COR-L47 (cell line): ENCODE data around the gene PLEKHG4B.
"Not testable (repeated sequence)": the region's sequence is repeated elsewhere in the genome, so short reads cannot be mapped to it uniquely, and the experiment has no call there.

ENCODE experiments used
- DNase-seq: peaks from one replicate; lab custom pipeline; 2025; lab: John Stamatoyannopoulos, UW

Gene PLEKHG4B

DNA sequence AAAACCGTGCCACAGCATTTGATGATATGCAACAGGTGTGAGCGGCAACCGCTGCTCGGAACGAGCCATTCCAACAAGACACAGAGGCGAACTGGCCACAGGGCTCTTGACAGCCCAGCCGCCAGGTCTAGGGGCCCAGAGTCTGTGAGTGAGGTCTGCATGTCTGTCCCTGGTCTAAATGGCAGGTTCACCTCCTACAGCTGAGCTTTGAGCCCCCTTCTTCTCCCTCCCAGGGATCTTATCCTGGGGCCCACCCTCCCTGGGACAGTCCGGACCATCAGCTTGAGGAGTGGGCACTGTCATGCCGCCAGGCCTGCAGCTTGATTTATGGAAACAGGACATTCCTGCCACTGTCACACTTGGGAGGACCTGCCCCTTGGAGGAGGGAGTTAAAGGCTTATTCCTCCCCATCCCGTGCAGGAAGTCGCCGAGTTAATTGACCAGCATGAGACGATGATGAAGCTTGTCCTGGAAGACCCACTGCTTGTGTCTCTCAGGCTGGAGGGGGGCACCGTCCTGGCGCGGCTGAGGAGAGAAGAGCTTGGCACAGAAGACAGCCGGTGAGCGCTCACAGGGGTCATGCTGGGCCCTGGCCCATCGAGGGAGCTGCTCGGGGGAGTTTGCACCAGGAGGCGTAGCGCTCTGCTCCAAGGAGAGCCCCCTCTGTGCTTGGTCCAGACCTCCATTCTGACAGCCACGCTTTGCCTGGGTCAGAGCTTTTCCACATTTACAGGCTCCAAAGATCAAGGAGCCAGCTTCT lies 63.9 kb downstream of the PLEKHG4B start:
- DNase-seq = no peak

DNA sequence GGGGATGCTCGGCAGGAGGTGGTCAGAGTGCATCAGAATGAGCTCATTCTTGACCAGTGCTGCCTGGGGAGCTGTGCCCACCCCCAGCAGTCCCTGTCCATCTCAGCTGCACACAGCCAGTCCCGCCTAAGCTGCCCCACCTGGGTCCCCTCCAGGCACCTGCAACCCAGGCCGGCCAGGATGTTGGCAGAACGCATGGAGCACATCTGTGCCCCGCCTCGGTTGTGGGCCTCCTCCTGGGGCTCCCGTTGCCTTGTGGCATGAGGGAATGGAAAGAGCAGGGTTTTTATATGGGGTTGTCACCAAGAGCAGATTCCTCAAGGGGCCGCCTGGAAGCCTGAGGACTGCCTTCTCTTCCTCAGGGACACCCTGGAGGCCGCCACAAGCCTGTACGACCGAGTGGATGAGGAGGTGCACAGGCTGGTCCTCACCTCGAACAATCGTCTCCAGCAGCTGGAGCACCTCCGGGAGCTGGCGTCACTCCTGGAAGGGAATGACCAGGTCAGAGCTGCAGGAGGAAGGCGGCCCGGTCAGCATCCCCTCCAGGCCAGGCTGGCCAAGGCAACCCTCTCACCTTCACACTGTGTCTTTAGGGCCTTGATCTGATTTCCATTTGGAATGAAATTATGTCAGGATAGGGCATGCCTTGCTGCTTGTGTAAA lies 64.6 kb downstream of the PLEKHG4B start:
- no peak for DNase-seq

- no peak for DNase-seq
These were observed 65.3 kb downstream of the PLEKHG4B start for GRCh38 chr5:157126-157715.

GRCh38 chr5:157801-158200 lies 65.8 kb downstream of the PLEKHG4B start:
- no peak for DNase-seq

- no peak for DNase-seq
These were observed 67.0 kb downstream of the PLEKHG4B start for GRCh38 chr5:158807-159447.

GRCh38 chr5:159448-160172 lies 67.6 kb downstream of the PLEKHG4B start:
- no peak for DNase-seq

GRCh38 chr5:160173-160510 lies 68.2 kb downstream of the PLEKHG4B start:
- DNase-seq = no peak

DNA sequence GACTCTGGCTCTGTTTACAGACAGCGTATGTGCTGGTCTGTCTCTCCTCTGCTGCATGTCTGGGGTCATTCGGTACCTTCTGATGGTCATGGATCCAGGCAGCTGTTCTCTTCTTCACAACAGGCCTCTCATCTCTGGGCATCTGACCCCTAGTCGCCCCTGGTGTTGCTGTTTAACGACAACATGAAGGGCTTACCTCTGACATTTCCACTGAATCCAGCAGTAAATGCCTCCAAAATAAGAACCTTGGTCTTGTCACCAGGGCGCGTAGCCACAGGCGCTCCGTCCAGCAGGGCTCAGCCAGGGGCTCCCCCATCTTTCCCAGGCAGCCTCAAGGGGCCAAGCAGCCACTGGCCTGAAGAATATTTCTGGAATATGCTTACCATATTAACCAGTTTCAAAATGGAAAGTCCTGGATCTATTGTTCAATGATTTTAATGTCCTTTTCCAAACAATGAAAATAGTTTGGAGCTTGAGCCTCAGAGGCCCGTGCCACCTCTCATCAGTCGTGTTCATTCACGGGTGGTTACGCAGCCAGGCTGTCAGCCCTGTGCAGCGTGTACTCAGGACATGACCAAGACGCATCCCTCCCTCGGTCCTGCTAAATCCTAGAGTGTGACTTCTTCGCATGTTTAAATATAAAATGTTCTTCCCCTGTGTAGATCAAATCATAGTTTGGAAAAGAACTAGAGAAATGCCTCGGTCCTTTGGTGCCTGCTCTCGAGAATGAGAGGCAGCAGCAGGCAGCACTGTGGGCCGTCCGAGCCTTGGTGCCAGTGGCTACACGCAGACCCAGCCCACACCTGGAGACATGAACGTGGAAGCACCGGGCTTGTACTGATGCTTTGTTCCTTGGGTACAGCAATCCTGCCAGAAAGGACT lies 69.2 kb downstream of the PLEKHG4B start:
- DNase-seq = no peak

- no peak for DNase-seq
These were observed 69.8 kb downstream of the PLEKHG4B start for GRCh38 chr5:161803-162110.

DNA sequence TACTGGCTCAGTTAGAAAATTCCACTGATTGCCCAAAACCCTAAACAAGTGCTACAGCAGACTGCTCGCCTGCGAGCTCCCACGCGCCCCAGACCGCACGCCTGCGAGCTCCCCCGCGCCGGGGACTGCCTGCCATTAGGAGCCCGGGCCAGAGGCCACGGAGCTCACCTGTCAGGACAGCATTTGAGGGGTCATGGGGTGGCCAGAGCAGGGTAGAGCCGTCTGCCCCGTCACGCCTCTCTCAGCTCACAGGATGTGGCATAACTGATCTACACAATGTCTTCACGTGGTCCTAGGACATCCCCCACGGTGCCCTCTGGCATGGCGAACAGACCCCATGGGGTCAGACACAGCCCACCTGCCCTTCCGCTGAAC lies 70.2 kb downstream of the PLEKHG4B start:
- no peak for DNase-seq

DNA sequence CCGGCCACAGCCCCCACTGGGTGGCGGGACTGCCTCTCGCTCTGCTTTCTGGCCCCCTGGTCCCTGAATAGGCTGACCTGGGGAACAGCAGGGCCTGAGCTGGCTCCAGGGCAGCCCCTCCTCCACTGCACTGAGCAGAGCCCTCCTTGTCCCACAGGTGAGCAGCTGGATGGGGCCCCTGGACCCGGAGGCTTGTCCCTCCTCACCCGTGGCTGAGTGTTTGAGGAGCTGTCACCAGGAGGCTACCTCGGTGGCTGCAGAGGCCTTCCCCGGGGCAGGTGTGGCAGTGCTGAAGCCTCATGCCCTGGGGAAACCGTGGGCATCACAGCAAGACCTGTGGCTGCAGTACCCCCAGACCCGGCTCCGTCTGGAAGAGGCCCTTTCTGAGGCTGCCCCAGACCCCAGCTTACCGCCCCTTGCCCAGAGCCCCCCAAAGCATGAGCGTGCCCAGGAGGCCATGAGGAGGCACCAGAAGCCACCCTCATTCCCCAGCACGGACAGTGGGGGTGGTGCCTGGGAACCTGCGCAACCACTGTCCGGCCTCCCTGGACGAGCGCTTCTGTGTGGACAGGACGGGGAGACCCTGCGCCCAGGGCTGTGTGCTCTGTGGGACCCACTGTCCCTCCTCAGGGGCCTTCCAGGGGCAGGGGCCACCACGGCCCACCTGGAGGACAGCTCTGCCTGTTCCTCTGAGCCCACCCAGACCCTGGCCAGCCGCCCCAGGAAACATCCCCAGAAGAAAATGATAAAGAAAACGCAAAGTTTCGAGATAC lies 70.8 kb downstream of the PLEKHG4B start:
- no peak for DNase-seq

- DNase-seq = no peak
These were observed 71.3 kb downstream of the PLEKHG4B start for GRCh38 chr5:163338-163620.

DNA sequence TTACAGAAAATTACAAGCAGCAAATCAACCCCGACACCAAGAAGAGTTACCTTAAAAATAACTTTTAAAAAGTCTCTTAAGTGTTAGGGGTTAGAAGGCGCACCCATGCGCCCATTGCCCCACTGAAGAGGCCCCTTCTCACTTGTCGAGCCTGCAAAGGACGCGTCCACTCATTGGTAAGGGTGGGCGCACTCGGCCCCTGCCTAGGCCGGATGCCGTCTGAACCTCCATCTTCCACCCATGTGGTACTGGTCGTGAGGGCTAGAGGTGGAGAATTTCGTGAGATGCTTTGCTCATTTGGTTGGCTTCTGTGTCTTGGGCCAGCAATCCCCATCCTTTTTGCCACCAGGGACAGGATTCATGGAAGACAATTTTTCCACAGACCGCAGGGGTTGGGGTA lies 71.9 kb downstream of the PLEKHG4B start:
- DNase-seq = no peak

DNA sequence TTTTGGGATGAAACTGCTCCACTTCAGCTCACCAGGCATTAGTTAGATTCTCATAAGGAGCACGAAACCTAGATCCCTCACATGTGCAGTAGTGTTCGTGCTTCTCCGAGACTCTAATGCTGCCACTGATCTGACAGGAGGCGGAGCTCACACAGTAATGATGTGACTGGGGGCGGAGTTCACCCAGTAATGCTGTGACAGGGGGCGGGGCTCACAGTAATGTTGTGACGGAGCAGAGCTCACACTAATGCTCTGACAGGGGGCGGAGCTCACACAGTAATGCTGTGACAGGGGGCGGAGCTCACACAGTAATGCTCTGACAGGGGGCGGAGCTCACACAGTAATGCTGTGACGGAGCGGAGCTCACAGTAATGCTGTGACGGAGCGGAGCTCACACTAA lies 72.3 kb downstream of the PLEKHG4B start:
- no peak for DNase-seq

GRCh38 chr5:164783-165182 lies 72.8 kb downstream of the PLEKHG4B start:
- DNase-seq = not testable (repeated sequence)

DNA sequence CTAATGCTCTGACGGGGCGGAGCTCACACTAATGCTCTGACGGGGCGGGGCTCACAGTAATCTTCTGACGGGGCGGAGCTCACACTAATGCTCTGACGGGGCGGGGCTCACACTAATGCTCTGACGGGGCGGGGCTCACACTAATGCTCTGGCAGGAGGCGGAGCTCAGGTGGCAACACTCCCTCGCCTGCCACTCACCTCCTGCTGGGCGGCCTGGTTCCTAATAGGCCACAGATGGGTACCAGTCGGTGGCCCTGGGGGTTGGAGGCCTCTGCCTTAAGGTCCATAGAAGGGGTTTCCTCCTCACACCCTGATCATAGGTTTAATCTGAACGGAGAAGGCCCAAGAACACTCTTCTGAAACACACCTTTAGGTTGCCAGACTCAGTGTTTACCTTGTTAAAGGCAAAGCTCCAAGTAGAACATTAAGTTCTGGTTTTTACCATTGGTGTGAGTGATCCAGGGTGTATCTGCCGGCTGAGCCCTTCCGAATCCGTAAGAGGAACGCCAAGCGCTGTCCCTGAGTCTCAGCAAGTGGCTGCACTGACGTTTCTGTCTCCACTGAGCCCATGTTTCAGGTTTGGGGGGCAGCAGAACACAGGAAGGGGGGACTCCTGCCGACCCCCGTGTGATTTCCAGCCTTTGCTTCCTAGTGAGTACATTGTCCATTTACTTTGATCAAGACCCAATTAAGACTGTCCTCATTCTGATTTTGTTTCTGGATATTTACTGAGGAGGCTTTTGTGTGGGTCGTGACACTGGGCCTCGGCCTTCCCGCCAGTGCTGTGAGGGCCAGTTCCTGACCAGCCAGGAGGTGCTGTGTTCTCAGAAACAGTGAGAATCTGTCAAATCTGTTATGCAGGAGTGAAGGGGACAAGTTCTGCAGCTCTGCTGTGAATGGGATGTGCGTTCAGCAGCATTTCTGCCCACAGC lies 74.7 kb downstream of the PLEKHG4B start:
- DNase-seq = no peak

DNA sequence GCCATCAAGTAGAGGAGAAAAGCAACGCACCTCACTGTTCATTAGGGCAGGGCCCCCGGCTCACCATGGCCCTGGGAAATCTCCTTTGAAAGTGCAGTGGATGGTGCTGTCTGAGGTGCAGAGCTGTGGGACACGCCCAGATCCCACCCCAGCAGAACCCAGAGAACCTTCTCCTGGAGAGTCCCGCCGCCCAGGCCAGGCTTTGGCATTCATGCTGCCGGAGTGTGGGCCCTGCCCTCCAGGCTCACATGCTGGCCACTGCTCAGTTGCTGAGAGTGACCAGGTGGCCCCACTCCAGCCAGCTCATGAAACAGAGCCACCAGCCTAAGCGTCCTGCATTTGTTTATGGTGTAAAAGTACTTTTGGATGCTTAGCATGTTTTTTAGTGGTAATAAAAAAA lies 75.5 kb downstream of the PLEKHG4B start:
- DNase-seq = no peak

DNA sequence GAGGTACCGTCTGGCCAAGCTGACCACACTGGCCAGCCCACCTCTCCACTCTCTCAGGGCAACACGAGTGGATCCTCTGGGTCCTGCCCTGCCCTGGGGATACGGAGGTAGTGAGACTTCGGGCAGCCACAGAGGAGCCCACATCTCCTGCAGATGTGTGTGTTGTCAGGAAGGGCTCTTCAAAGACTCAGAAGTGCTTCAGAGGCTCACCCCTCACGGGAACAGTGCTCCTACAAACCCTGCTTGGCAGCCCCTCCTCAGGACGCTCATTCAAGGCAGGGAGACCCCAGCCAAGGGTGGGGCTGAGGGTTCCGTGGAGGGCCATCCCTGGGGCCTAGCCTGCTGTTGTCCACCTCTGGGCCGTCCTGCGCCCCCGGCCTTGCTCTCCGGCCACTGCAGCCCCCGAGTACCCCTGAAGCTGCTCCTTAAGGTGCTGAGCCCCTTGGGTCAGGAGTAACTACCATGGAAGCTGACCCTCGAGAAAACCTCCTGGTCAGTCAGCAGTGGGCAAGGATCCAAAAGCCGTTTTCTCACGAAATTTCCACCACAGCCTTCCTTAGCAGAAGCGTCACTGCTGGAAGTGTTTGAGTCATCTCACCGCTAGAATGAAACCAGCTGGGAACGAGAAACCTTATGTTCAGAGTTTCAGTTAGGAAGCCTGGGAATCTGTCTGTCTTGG lies 76.2 kb downstream of the PLEKHG4B start:
- no peak for DNase-seq

- no peak for DNase-seq
These were observed 77.2 kb downstream of the PLEKHG4B start for GRCh38 chr5:169071-169727.
